Measurements from ENCODE around the gene MRPL46. TPM values are rescaled to one million over a fixed set of nuclear protein-coding genes. Genes with fewer than 3 reads are reported as not detected.
A peak's percentile ranks its signal among the peaks of the same experiment; 100 is the strongest.
"Not testable (repeated sequence)": the region's sequence is repeated elsewhere in the genome, so short reads cannot be mapped to it uniquely, and the experiment has no call there.

Gene MRPL46
- total RNA-seq, 1 experiment from 2014 or later, result 30.5 TPM

- no TSS peak for BruUV-seq (replicated peaks)
- no peaks in the 10 kb centered on the region for H3K27me3 ChIP-seq (ENCODE audit: insufficient read depth, low read length)
- H3K9ac ChIP-seq (ENCODE audit: low read length), result no peak overlapping the region
- ATAC-seq, result peak; percentile 79
- intact Hi-C loops (cut with micrococcal nuclease), result loop anchor here (1.0 kb wide), 3 partner anchors 138 to 358 kb away; no protein-coding TSS in a partner anchor
- 0 out of 2 replicates have a peak, but pooled peaks cover 3% of the 10 kb centered on the region for H3K79me2 ChIP-seq (ENCODE audit: insufficient read depth, low read length)
- TF ChIP-seq ZNF274 (IDR thresholded peaks at IDR 0.05; ENCODE audit: low read depth, low read length) (no peak), ATF3 (IDR thresholded peaks at IDR 0.05) (no peak), ZFX (IDR thresholded peaks at IDR 0.05) (no peak), TCF7L2 (IDR thresholded peaks at IDR 0.05; ENCODE audit: borderline replicate concordance, extremely low read depth, insufficient read depth, insufficient read length) (no peak), EGR1 (IDR thresholded peaks at IDR 0.05; ENCODE audit: low read depth) (no peak), JUND (IDR thresholded peaks at IDR 0.05) (no peak), SP1 (IDR thresholded peaks at IDR 0.05; ENCODE audit: low read depth) (no peak), CTCF (IDR thresholded peaks at IDR 0.05 in 2 of 3, conservative IDR thresholded peaks at IDR 0.05 in 1 of 3; ENCODE audit: borderline replicate concordance in 1 of 3, insufficient read depth in 1 of 3, low read depth in 2 of 3, low read length in 2 of 3) (peak; percentile 58 to 73 (median 62)), CEBPB (IDR thresholded peaks at IDR 0.05; ENCODE audit: low read depth) (no peak), RAD21 (IDR thresholded peaks at IDR 0.05; ENCODE audit: low read depth) (peak; percentile 81)
- DNase-seq (ENCODE audit: low read depth, low spot score), result peak; percentile 15
- ChIA-PET RAD21 (ENCODE audit: low non-redundant PET in 1 of 2, low total read pairs in 2 of 2, uncharacterized antibody in 2 of 2, unreplicated experiment in 2 of 2) (no interaction called here), CTCF (interaction anchor here (1.0 kb wide), 1 partner anchor 138 kb away, joined by 7 read pairs; no protein-coding TSS in a partner anchor), POLR2A (no interaction called here)
- no peaks in the 10 kb centered on the region; the same call in 1 of the 2 replicates for H4K20me1 ChIP-seq (ENCODE audit: insufficient read depth)
- no peaks in the 10 kb centered on the region for H3K9me3 ChIP-seq (ENCODE audit: control insufficient read depth in 1 of 2, insufficient read depth in 1 of 2, low read depth in 1 of 2, low read length in 2 of 2)
- H2AFZ ChIP-seq (ENCODE audit: low read depth, low read length, poor library complexity, severe bottlenecking), result no peak overlapping the region
- no peaks in the 10 kb centered on the region for H3K9me2 ChIP-seq (ENCODE audit: insufficient read depth)
- H3K36me3 ChIP-seq (ENCODE audit: control insufficient read depth in 1 of 2, insufficient read depth in 2 of 2, low read length in 2 of 2), result peaks cover 15 to 19% of the 10 kb centered on the region in 2 experiments; a peak in 3 of 4 replicates
- no peak overlapping the region for H3K4me2 ChIP-seq (ENCODE audit: low read length)
- no peak overlapping the region for H3K4me3 ChIP-seq (replicated peaks in 1 of 2; ENCODE audit: low read depth in 1 of 2, low read length in 2 of 2)
- H3K4me1 ChIP-seq (ENCODE audit: control insufficient read depth in 1 of 2, insufficient read depth in 2 of 2, low read length in 2 of 2), result no peaks in the 10 kb centered on the region
- H3K27ac ChIP-seq (ENCODE audit: low read depth, low read length), result no peak overlapping the region
These were observed 9.5 kb upstream of the MRPL46 start for GRCh38 chr15:88476635-88477060.

GRCh38 chr15:88473661-88474293, 6.6 kb upstream of the MRPL46 start:
- RAD21 ChIA-PET (ENCODE audit: low non-redundant PET in 1 of 2, low total read pairs in 2 of 2, uncharacterized antibody in 2 of 2, unreplicated experiment in 2 of 2); BruUV-seq (replicated peaks); POLR2A ChIA-PET; H3K4me1 ChIP-seq (ENCODE audit: control insufficient read depth in 1 of 2, insufficient read depth in 2 of 2, low read length in 2 of 2); H3K9me2 ChIP-seq (ENCODE audit: insufficient read depth); H3K4me2 ChIP-seq (ENCODE audit: low read length); H3K9me3 ChIP-seq (ENCODE audit: control insufficient read depth in 1 of 2, insufficient read depth in 1 of 2, low read depth in 1 of 2, low read length in 2 of 2); ATAC-seq; H3K27me3 ChIP-seq (ENCODE audit: insufficient read depth, low read length); intact Hi-C loops (cut with micrococcal nuclease); H4K20me1 ChIP-seq (ENCODE audit: insufficient read depth); H3K27ac ChIP-seq (ENCODE audit: low read depth, low read length); H2AFZ ChIP-seq (ENCODE audit: low read depth, low read length, poor library complexity, severe bottlenecking); H3K9ac ChIP-seq (ENCODE audit: low read length); DNase-seq (ENCODE audit: low read depth, low spot score); H3K4me3 ChIP-seq (replicated peaks in 1 of 2; ENCODE audit: low read depth in 1 of 2, low read length in 2 of 2): not testable (repeated sequence)
- Histone ChIP-seq H3K79me2 (ENCODE audit: insufficient read depth, low read length) (peaks cover 13% of the 10 kb centered on the region; the same call in 1 of the 2 replicates), H3K36me3 (ENCODE audit: control insufficient read depth in 1 of 2, insufficient read depth in 2 of 2, low read length in 2 of 2) (peaks cover 15 to 19% of the 10 kb centered on the region in 2 experiments; a peak in 3 of 4 replicates)
- CTCF ChIA-PET, result interaction anchor here (1.1 kb wide), 1 partner anchor 361 kb away, joined by 3 read pairs; no protein-coding TSS in a partner anchor

Data from HCT116 (cell line).